Endothelial cell of umbilical vein (primary cell): ENCODE measurements around the gene ATP6V0D1. TPM values are rescaled to one million over a fixed set of nuclear protein-coding genes. Genes with fewer than 3 reads are reported as not detected.

Experiments used
- BruUV-seq: library from RNA; stranded (reverse); fragments of 400-500 nt; replicated peaks from 2 replicates; lab custom pipeline; 2021; lab: Mats Ljungman, UMichigan
- CTCF ChIA-PET: fragments of 300-600, 350-600 bp; sonication (Branson Sonifier 250); formaldehyde crosslinking; loops from one replicate; lab custom pipeline; 2021; ENCODE audit warnings: antibody characterized with exemption, inconsistent platforms; lab: Charles Lee
- POLR2A ChIA-PET: fragments of 300-600, 350-600 bp; sonication (Branson Sonifier 250); formaldehyde crosslinking; loops from one replicate; lab custom pipeline; 2021; ENCODE audit warnings: antibody characterized with exemption, inconsistent platforms; lab: Charles Lee
- DNase-seq: peaks from one replicate; pipeline ENCODE4 v3.0.0-alpha.2; 2011; ENCODE audit warnings: low read depth, low spot score
- FAIRE-seq: peaks from 2 replicates; lab custom pipeline; 2011; peaks lifted over from hg19 to GRCh38; lab: Jason Lieb, UNC
- H2AFZ ChIP-seq: 2 replicates; pipeline ENCODE4 v1.6.0; 2012; ENCODE audit warnings: low read depth, low read length, control low read depth, inconsistent platforms
- H3K27ac ChIP-seq: 2 replicates; pipeline ENCODE4 v1.5.1; 2011; ENCODE audit warnings: low read depth, mild to moderate bottlenecking, control low read depth, low read length, moderate library complexity; ENCODE audit not compliant: insufficient read depth
- H3K27me3 ChIP-seq, 2 experiments: 2 replicates each; pipeline versions ENCODE4 v1.6.0 to v1.6.1; 2011; ENCODE audit warnings: low read length in 2 of 2, mixed read lengths in 1 of 2; ENCODE audit not compliant: control insufficient read depth in 2 of 2, insufficient read depth in 2 of 2
- H3K36me3 ChIP-seq, 2 experiments: 2 replicates in 1 of 2; 3 replicates in 1 of 2; pipeline ENCODE4 v1.5.1; 2011; ENCODE audit warnings: low read length in 2 of 2, mild to moderate bottlenecking in 1 of 2, moderate library complexity in 1 of 2; ENCODE audit not compliant: control insufficient read depth in 2 of 2, insufficient read depth in 2 of 2; ENCODE audit errors: extremely low read depth in 1 of 2
- H3K4me1 ChIP-seq: 3 replicates; pipeline ENCODE4 v1.5.1; 2011; ENCODE audit warnings: mild to moderate bottlenecking, low read length; ENCODE audit not compliant: control insufficient read depth, insufficient read depth; ENCODE audit errors: extremely low read depth
- H3K4me2 ChIP-seq: 2 replicates; pipeline ENCODE4 v1.6.1; 2011; ENCODE audit warnings: low read length, control low read depth, mixed read lengths; ENCODE audit not compliant: insufficient read depth
- H3K4me3 ChIP-seq, 3 experiments: fragments of 200-600 bp in 1 of 3; sonication (generic), shearing (Covaris generic) in 1 of 3; replicated peaks in 1 of 3; 2 replicates each; pipeline ENCODE4 v1.5.1; 2011 to 2016; ENCODE audit warnings: control low read depth in 3 of 3, low read length in 3 of 3, mild to moderate bottlenecking in 2 of 3, inconsistent platforms in 1 of 3, low read depth in 1 of 3, moderate library complexity in 1 of 3; ENCODE audit not compliant: insufficient read depth in 1 of 3
- H3K79me2 ChIP-seq: 2 replicates; pipeline ENCODE4 v1.6.0; 2012; ENCODE audit warnings: low read length, inconsistent platforms; ENCODE audit not compliant: control insufficient read depth, insufficient read depth
- H3K9ac ChIP-seq: replicated peaks from 2 replicates; pipeline ENCODE3; 2011; ENCODE audit warnings: low read length, control low read depth; ENCODE audit not compliant: insufficient read depth; ENCODE audit errors: extremely low read depth
- H3K9me1 ChIP-seq: replicated peaks from 3 replicates; pipeline ENCODE4 v1.6.0; 2011; ENCODE audit warnings: mild to moderate bottlenecking, low read length; ENCODE audit not compliant: control insufficient read depth, insufficient read depth; ENCODE audit errors: extremely low read depth
- H3K9me3 ChIP-seq: replicated peaks from 2 replicates; pipeline ENCODE4 v1.5.1; 2012; ENCODE audit warnings: low read length, inconsistent platforms; ENCODE audit not compliant: control insufficient read depth, insufficient read depth
- H4K20me1 ChIP-seq: replicated peaks from 2 replicates; pipeline ENCODE3; 2011; ENCODE audit warnings: mild to moderate bottlenecking, low read length; ENCODE audit not compliant: control insufficient read depth, insufficient read depth; ENCODE audit errors: extremely low read depth
- EZH2 ChIP-seq: IDR thresholded peaks from 2 replicates; pipeline ENCODE4 v1.6.1; 2012; ENCODE audit warnings: borderline replicate concordance, low read depth, mild to moderate bottlenecking, moderate library complexity, low read length, inconsistent platforms; ENCODE audit not compliant: severe bottlenecking
- FOS ChIP-seq: IDR thresholded peaks from 2 replicates; pipeline ENCODE4 v1.6.1; 2011; ENCODE audit warnings: mild to moderate bottlenecking, low read length, moderate library complexity, borderline replicate concordance; ENCODE audit not compliant: insufficient read depth
- GATA2 ChIP-seq: IDR thresholded peaks from 2 replicates; pipeline ENCODE4 v1.7.0; 2011; ENCODE audit warnings: low read depth, mild to moderate bottlenecking, moderate library complexity, mixed read lengths, low read length; ENCODE audit not compliant: insufficient read length, insufficient read depth
- JUN ChIP-seq: IDR thresholded peaks from 2 replicates; pipeline ENCODE4 v1.6.1; 2011; ENCODE audit warnings: borderline replicate concordance, low read depth; ENCODE audit not compliant: insufficient read length, insufficient read depth
- MYC ChIP-seq: IDR thresholded peaks from one replicate; pipeline ENCODE4 v1.6.1; 2011; ENCODE audit warnings: mild to moderate bottlenecking, low read depth, low read length
- POLR2A ChIP-seq: IDR thresholded peaks from 2 replicates; pipeline ENCODE4 v1.6.1; 2012; ENCODE audit warnings: low read depth, mild to moderate bottlenecking, control low read depth, low read length
- POLR2AphosphoS5 ChIP-seq: IDR thresholded peaks from 2 replicates; pipeline ENCODE4 v1.6.1; 2012; ENCODE audit warnings: low read depth, mild to moderate bottlenecking, control low read depth, low read length, moderate library complexity; ENCODE audit not compliant: insufficient read depth
- dilution Hi-C: fragments of 300-500 bp; cut with MboI; formaldehyde crosslinking; loops from one replicate; pipeline ENCODE4 v1.15.0; 2019; ENCODE audit warnings: low sequenced_read_pairs; ENCODE audit not compliant: extremely low pct_ligation_motif_present
- intact Hi-C: fragments of 100-400 bp; cut with micrococcal nuclease; formaldehyde crosslinking; loops from one replicate; pipeline ENCODE4 v1.10.0; 2022
- polyA plus RNA-seq, 4 experiments: library from polyadenylated mRNA; depleted of rRNA in 3 of 4; stranded (reverse) in 3 of 4; unstranded in 1 of 4; fragments of >200 nt; gene quantifications; 2 replicates each; pipeline versions ENCODE4 v1.2.1 to v1.2.3, GENCODE V29; 2011 to 2012; ENCODE audit warnings: missing spikeins in 1 of 4
- total RNA-seq: library from RNA; stranded (reverse); gene quantifications from 2 replicates; pipeline ENCODE4 v1.2.3, GENCODE V29; 2021
- TF ChIP-seq, protein P1 (sequence below), 2 donors: IDR thresholded peaks; 1 replicate in 1 of 2; 2 replicates in 1 of 2; pipeline ENCODE4 v1.5.1; 2011; ENCODE audit warnings: low read length in 2 of 2, mild to moderate bottlenecking in 2 of 2, moderate library complexity in 2 of 2, control low read depth in 1 of 2, inconsistent platforms in 1 of 2, low read depth in 1 of 2; ENCODE audit not compliant: insufficient read depth in 1 of 2; ENCODE audit errors: extremely low read depth in 1 of 2
- TF ChIP-seq, protein P2 (sequence below): IDR thresholded peaks from 2 replicates; pipeline ENCODE4 v1.6.1; 2011; ENCODE audit not compliant: insufficient read depth, insufficient read length

ATP6V0D1 gene
- total and polyA plus RNA-seq, 2 donors (not counting 3 experiments of a cell fraction or from before 2014, with no cell fraction given) = 82.8 to 232 TPM

DNA sequence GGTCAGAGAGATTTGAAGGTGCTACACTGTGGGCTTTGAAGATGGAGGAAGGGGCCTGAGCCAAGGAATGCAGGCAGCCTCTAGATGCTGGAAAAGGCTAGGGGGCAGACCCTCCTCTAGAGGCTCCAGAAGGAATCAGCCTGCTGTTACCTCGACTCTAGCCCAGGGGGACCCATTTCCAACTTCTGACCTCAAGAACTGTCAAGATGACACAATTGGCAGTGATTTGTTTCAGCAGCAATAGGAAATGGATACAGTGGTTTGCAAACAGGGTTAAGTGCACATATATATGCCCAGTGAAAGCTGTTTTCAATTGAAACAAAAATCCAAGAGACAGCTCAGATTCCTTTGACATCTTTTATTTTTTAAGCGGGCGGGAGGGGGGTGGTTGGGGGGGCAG, 61.0 kb downstream of the ATP6V0D1 start:
- intact Hi-C loops (no loop called here), dilution Hi-C loops (no loop called here)
- TF ChIP-seq, protein P1, sequence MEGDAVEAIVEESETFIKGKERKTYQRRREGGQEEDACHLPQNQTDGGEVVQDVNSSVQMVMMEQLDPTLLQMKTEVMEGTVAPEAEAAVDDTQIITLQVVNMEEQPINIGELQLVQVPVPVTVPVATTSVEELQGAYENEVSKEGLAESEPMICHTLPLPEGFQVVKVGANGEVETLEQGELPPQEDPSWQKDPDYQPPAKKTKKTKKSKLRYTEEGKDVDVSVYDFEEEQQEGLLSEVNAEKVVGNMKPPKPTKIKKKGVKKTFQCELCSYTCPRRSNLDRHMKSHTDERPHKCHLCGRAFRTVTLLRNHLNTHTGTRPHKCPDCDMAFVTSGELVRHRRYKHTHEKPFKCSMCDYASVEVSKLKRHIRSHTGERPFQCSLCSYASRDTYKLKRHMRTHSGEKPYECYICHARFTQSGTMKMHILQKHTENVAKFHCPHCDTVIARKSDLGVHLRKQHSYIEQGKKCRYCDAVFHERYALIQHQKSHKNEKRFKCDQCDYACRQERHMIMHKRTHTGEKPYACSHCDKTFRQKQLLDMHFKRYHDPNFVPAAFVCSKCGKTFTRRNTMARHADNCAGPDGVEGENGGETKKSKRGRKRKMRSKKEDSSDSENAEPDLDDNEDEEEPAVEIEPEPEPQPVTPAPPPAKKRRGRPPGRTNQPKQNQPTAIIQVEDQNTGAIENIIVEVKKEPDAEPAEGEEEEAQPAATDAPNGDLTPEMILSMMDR (IDR thresholded peaks at IDR 0.05; ENCODE audit: extremely low read depth in 1 of 2, insufficient read depth in 1 of 2, low read depth in 1 of 2, low read length in 2 of 2) = no peak
- TF ChIP-seq FOS (no peak), MYC (no peak)
- TF ChIP-seq, protein P2, sequence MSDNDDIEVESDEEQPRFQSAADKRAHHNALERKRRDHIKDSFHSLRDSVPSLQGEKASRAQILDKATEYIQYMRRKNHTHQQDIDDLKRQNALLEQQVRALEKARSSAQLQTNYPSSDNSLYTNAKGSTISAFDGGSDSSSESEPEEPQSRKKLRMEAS = no peak
- Histone ChIP-seq H3K9ac (no peak overlapping the region), H2AFZ (no peak overlapping the region), H3K27me3 (peaks cover 9 to 18% of the 10 kb centered on the region in 2 experiments), H3K9me1 (no peaks in the 10 kb centered on the region), H3K79me2 (no peaks in the 10 kb centered on the region), H3K27ac (no peak overlapping the region), H3K9me3 (no peaks in the 10 kb centered on the region), H3K36me3 (no peaks in the 10 kb centered on the region), H3K4me3 (no peak overlapping the region), H3K4me1 (peaks cover 5% of the 10 kb centered on the region), H3K4me2 (no peak overlapping the region), H4K20me1 (no peaks in the 10 kb centered on the region)
- FAIRE-seq = no peak
- ChIA-PET POLR2A (no interaction called here), CTCF (interaction anchor here (0.6 kb wide), 2 partner anchors 24 to 93 kb away, joined by 3 to 4 read pairs; partner anchors contain the start of genes KCTD19 and LRRC36)
- BruUV-seq = no TSS peak
- no peak for DNase-seq

DNA sequence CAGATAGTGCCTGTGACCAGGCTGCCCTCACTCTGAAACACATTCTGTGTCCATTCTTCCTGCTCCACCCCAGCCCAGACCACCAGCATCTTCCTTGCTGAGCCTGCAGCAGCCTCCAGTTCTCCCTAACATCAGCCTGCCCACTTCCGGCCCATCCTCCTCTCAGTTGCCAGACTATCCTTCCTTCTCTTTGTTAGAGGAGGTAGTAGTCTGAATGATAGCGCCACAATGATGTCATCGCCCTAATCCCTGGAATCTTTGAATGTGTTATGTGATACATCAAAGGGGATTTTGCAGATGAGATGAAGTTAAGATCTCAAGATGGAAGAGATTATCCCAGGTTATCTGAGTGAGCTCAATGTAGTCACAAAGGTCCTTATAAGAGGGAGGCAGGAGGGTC, 61.5 kb downstream of the ATP6V0D1 start:
- Histone ChIP-seq H2AFZ (no peak overlapping the region), H3K27ac (no peak overlapping the region), H3K9ac (no peak overlapping the region), H3K4me3 (no peak overlapping the region), H3K9me3 (no peaks in the 10 kb centered on the region), H4K20me1 (no peaks in the 10 kb centered on the region), H3K9me1 (no peaks in the 10 kb centered on the region), H3K36me3 (no peaks in the 10 kb centered on the region), H3K4me2 (no peak overlapping the region), H3K4me1 (peaks cover 7% of the 10 kb centered on the region), H3K27me3 (peaks cover 4 to 14% of the 10 kb centered on the region in 2 experiments), H3K79me2 (peaks cover 1% of the 10 kb centered on the region)
- POLR2A ChIA-PET = no interaction called here
- dilution Hi-C loops = no loop called here
- DNase-seq (no peak), FAIRE-seq (no peak)
- TF ChIP-seq POLR2AphosphoS5 (no peak), POLR2A (no peak), EZH2 (no peak), JUN (no peak), MYC (no peak), GATA2 (no peak), FOS (no peak)
- TF ChIP-seq, protein P2 = no peak
- TF ChIP-seq, protein P1 (IDR thresholded peaks at IDR 0.05; ENCODE audit: extremely low read depth in 1 of 2, insufficient read depth in 1 of 2, low read depth in 1 of 2, low read length in 2 of 2) = no peak
- intact Hi-C loops = no loop called here
- CTCF ChIA-PET = interaction anchor here (0.6 kb wide), 2 partner anchors 24 to 93 kb away, joined by 3 to 4 read pairs; partner anchors contain the start of genes KCTD19 and LRRC36
- no TSS peak for BruUV-seq
